Caco-2 (cell line): ENCODE measurements around the gene PRSS57. TPM values are rescaled to one million over a fixed set of nuclear protein-coding genes. Genes with fewer than 3 reads are reported as not detected.

Experiments used
- BruUV-seq: library from RNA; stranded (reverse); fragments of 400-500 nt; replicated peaks from 2 replicates; lab custom pipeline; 2021; lab: Mats Ljungman, UMichigan
- CTCF ChIA-PET: fragments of 300-600 bp; sonication (Branson Sonifier 250); formaldehyde crosslinking; loops from one replicate; lab custom pipeline; 2022; ENCODE audit warnings: antibody characterized with exemption; lab: Charles Lee
- POLR2A ChIA-PET: fragments of 300-600 bp; sonication (Branson Sonifier 250); formaldehyde crosslinking; loops from one replicate; lab custom pipeline; 2022; ENCODE audit warnings: antibody characterized with exemption; lab: Charles Lee
- DNase-seq, 2 experiments: peaks; one replicate each; pipeline versions ENCODE4 v3.0.0 to v3.0.0-alpha.2; 2020 to 2022
- H3K27me3 ChIP-seq: replicated peaks from 2 replicates; pipeline ENCODE4 v1.6.0; 2011; ENCODE audit warnings: low read length; ENCODE audit not compliant: control insufficient read depth, insufficient read depth
- H3K36me3 ChIP-seq: 2 replicates; pipeline ENCODE4 v1.5.1; 2011; ENCODE audit warnings: low read length; ENCODE audit not compliant: control insufficient read depth, insufficient read depth
- H3K4me1 ChIP-seq: fragments of 250-450 bp; sonication (Bioruptor Pico); 2 replicates; pipeline ENCODE4 v1.5.1; 2020; ENCODE audit warnings: mild to moderate bottlenecking
- H3K4me3 ChIP-seq: 2 replicates; pipeline ENCODE4 v1.5.1; 2011; ENCODE audit warnings: low read depth, mild to moderate bottlenecking, control low read depth, low read length
- H3K9me3 ChIP-seq: fragments of 250-450 bp; sonication (Bioruptor Pico); 2 replicates; pipeline ENCODE4 v1.5.1; 2020; ENCODE audit warnings: mild to moderate bottlenecking, moderate library complexity
- H3K27ac Mint-ChIP-seq: one replicate; pipeline ENCODE4 v1.8.0; 2022; ENCODE audit warnings: mixed read lengths; ENCODE audit not compliant: unreplicated experiment
- H3K27me3 Mint-ChIP-seq: one replicate; pipeline ENCODE4 v1.8.0; 2022; ENCODE audit warnings: mixed read lengths; ENCODE audit not compliant: insufficient read depth, unreplicated experiment
- H3K36me3 Mint-ChIP-seq: one replicate; pipeline ENCODE4 v1.8.0; 2022; ENCODE audit warnings: mild to moderate bottlenecking, mixed read lengths; ENCODE audit not compliant: insufficient read depth, unreplicated experiment
- H3K4me1 Mint-ChIP-seq: one replicate; pipeline ENCODE4 v1.8.0; 2022; ENCODE audit warnings: low read depth, mixed read lengths; ENCODE audit not compliant: unreplicated experiment
- H3K4me3 Mint-ChIP-seq: one replicate; pipeline ENCODE4 v1.8.0; 2022; ENCODE audit warnings: mild to moderate bottlenecking, moderate library complexity, mixed read lengths; ENCODE audit not compliant: unreplicated experiment
- H3K9me3 Mint-ChIP-seq: one replicate; pipeline ENCODE4 v1.8.0; 2022; ENCODE audit warnings: mixed read lengths; ENCODE audit not compliant: unreplicated experiment
- CTCF ChIP-seq, 2 experiments: fragments of 200-600 bp in 1 of 2; IDR thresholded peaks; 1 replicate in 1 of 2; 2 replicates in 1 of 2; pipeline versions ENCODE4 v1.5.1 to v1.8.0; 2011 to 2022; ENCODE audit warnings: antibody characterized with exemption in 1 of 2, control low read depth in 1 of 2, inconsistent platforms in 1 of 2, low read depth in 1 of 2, low read length in 1 of 2, mild to moderate bottlenecking in 1 of 2, moderate library complexity in 1 of 2; ENCODE audit not compliant: insufficient read depth in 1 of 2, severe bottlenecking in 1 of 2, unreplicated experiment in 1 of 2
- intact Hi-C: fragments of 100-400 bp; cut with micrococcal nuclease; formaldehyde crosslinking; loops from one replicate; pipeline ENCODE4 v1.10.0; 2022; ENCODE audit not compliant: unreplicated experiment
- total RNA-seq: library from RNA; stranded (reverse); gene quantifications from 2 replicates; pipeline ENCODE4 v1.2.3, GENCODE V29; 2022

Gene PRSS57
- total RNA-seq, 1 experiment from 2014 or later: not detected

GRCh38 chr19:679418-680286 is 15.6 kb downstream of the PRSS57 start:
- ChIA-PET CTCF (interaction anchor here (1.6 kb wide), 1 partner anchor 47 kb away, joined by 4 read pairs; no protein-coding TSS in a partner anchor), POLR2A (interaction anchor here (0.5 to 1.5 kb wide), 6 partner anchors 16 to 264 kb away, joined by 3 to 6 read pairs (median 4); partner anchors contain the start of gene RNF126)
- BruUV-seq: no TSS peak
- TF ChIP-seq CTCF (IDR thresholded peaks at IDR 0.05; ENCODE audit: insufficient read depth in 1 of 2, low read depth in 1 of 2, low read length in 1 of 2, severe bottlenecking in 1 of 2, unreplicated experiment in 1 of 2): no peak
- Histone ChIP-seq H3K27me3 (no peaks in the 10 kb centered on the region), H3K4me1 (peaks cover 17% of the 10 kb centered on the region), H3K36me3 (no peaks in the 10 kb centered on the region; the same call in 1 of the 2 replicates), H3K9me3 (no peaks in the 10 kb centered on the region), H3K4me3 (peak overlapping the region; percentile 61)
- Mint-ChIP-seq H3K36me3 (peaks cover 37% of the 10 kb centered on the region), H3K27me3 (no peaks in the 10 kb centered on the region), H3K4me1 (peaks cover 5% of the 10 kb centered on the region), H3K27ac (no peak overlapping the region), H3K9me3 (no peaks in the 10 kb centered on the region), H3K4me3 (peak overlapping the region; percentile 75)
- DNase-seq: peak; percentile 66 to 67
- intact Hi-C loops: loop anchor here (1.0 to 2.0 kb wide), 2 partner anchors 17 to 73 kb away; partner anchors contain the start of gene RNF126

- Mint-ChIP-seq H3K36me3 (peaks cover 37% of the 10 kb centered on the region), H3K4me1 (peaks cover 5% of the 10 kb centered on the region), H3K9me3 (no peaks in the 10 kb centered on the region), H3K27me3 (no peaks in the 10 kb centered on the region), H3K27ac (no peak overlapping the region), H3K4me3 (peak overlapping the region; percentile 75)
- intact Hi-C loops: no loop called here
- H3K9me3 ChIP-seq: no peaks in the 10 kb centered on the region
- peak overlapping the region; percentile 61 for H3K4me3 ChIP-seq
- BruUV-seq: no TSS peak
- DNase-seq: no peak
- H3K4me1 ChIP-seq: peaks cover 17% of the 10 kb centered on the region
- no peak for TF ChIP-seq CTCF (IDR thresholded peaks at IDR 0.05; ENCODE audit: insufficient read depth in 1 of 2, low read depth in 1 of 2, low read length in 1 of 2, severe bottlenecking in 1 of 2, unreplicated experiment in 1 of 2)
- CTCF ChIA-PET: interaction anchor here (1.6 kb wide), 1 partner anchor 46 kb away, joined by 4 read pairs; no protein-coding TSS in a partner anchor
- H3K27me3 ChIP-seq: no peaks in the 10 kb centered on the region
- POLR2A ChIA-PET: interaction anchor here (0.5 to 1.5 kb wide), 3 partner anchors 16 to 164 kb away, joined by 3 to 6 read pairs (median 5); partner anchors contain the start of gene RNF126
- H3K36me3 ChIP-seq: no peaks in the 10 kb centered on the region; the same call in 1 of the 2 replicates
These were observed 16.4 kb downstream of the PRSS57 start for GRCh38 chr19:678791-679388.
